NCI-H510A (cell line): ENCODE measurements around the gene PTPRE.
"Not testable (repeated sequence)": the region's sequence is repeated elsewhere in the genome, so short reads cannot be mapped to it uniquely, and the experiment has no call there.

ENCODE experiments used
- DNase-seq: peaks from one replicate; lab custom pipeline; 2025; lab: John Stamatoyannopoulos, UW

Gene PTPRE

GRCh38 chr10:128072941-128073645, 166.2 kb downstream of the PTPRE start:
- no peak for DNase-seq

- no peak for DNase-seq
These were observed 167.0 kb downstream of the PTPRE start for GRCh38 chr10:128073890-128074289.

GRCh38 chr10:128074589-128074988, 167.7 kb downstream of the PTPRE start:
- DNase-seq = no peak

- no peak for DNase-seq
These were observed 170.4 kb downstream of the PTPRE start for GRCh38 chr10:128077155-128077875.

- DNase-seq = no peak
These were observed 171.4 kb downstream of the PTPRE start for GRCh38 chr10:128078136-128078969.

GRCh38 chr10:128080231-128080630, 173.3 kb downstream of the PTPRE start:
- DNase-seq = no peak

- DNase-seq = no peak
These were observed 173.7 kb downstream of the PTPRE start for GRCh38 chr10:128080641-128081040.

GRCh38 chr10:128081222-128081621, 174.3 kb downstream of the PTPRE start:
- DNase-seq = no peak

- no peak for DNase-seq
These were observed 174.8 kb downstream of the PTPRE start for GRCh38 chr10:128081720-128082119.

- DNase-seq = no peak
These were observed 176.4 kb downstream of the PTPRE start for GRCh38 chr10:128083191-128083895.

- DNase-seq = no peak
These were observed 177.5 kb downstream of the PTPRE start for GRCh38 chr10:128084364-128084763.

- no peak for DNase-seq
These were observed 178.1 kb downstream of the PTPRE start for GRCh38 chr10:128084991-128085390.

- no peak for DNase-seq
These were observed 179.3 kb downstream of the PTPRE start for GRCh38 chr10:128086003-128086863.

GRCh38 chr10:128087146-128087883, 180.4 kb downstream of the PTPRE start:
- no peak for DNase-seq

GRCh38 chr10:128087884-128088709, 181.2 kb downstream of the PTPRE start:
- DNase-seq = no peak

- no peak for DNase-seq
These were observed 184.8 kb downstream of the PTPRE start for GRCh38 chr10:128091636-128092210.

GRCh38 chr10:128092454-128092853, 185.6 kb downstream of the PTPRE start:
- no peak for DNase-seq

- not testable (repeated sequence) for DNase-seq
These were observed 187.7 kb downstream of the PTPRE start for GRCh38 chr10:128094596-128094995.
